ENCODE measurements around the gene SUN1. TPM values are rescaled to one million over a fixed set of nuclear protein-coding genes. Genes with fewer than 3 reads are reported as not detected.

SUN1 gene
- total and polyA plus RNA-seq, 2 donors (not counting 3 experiments of a cell fraction or from before 2014, with no cell fraction given), result 158 to 410 TPM

DNA sequence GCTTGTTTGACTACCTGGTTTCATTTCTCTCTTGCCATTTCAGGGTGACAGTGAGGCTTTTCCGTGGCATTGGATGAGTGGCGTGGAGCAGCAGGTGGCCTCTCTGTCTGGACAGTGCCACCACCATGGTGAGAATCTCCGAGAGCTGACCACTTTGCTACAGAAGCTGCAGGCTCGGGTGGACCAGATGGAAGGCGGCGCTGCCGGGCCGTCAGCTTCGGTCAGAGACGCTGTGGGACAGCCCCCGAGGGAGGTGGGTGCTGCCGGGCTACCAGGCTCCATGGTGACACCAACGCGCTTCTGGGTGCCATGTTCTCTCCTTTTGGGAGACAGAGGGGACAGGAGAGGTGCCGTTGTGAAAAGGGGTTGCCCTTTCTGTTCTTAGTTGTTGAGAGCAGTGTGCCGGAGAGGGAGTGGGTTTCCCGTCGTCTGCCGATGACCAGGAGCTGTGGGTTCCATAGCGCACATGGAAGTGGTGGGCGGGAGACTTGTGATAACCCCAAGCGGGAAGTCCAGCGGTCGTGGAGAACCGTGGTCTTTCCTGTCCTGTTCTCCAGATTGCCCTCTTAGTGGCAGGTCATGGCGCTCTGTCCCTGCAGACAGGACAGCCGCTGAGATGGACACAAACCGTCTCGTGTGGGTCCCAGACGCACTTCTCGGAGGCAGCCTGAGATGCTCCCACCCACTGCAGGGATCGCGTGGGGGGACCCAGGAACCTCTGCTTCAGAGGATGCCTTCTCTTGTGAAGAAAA lies 21.3 kb downstream of the SUN1 start:
- no peak for DNase-seq (ENCODE audit: low read depth, low spot score)
- POLR2A ChIA-PET, result no interaction called here
- no peak overlapping the region for H3K4me3 ChIP-seq (replicated peaks in 1 of 3; ENCODE audit: insufficient read depth in 1 of 3, low read depth in 1 of 3, low read length in 3 of 3)
- no peaks in the 10 kb centered on the region for H3K27me3 ChIP-seq (ENCODE audit: control insufficient read depth in 2 of 2, insufficient read depth in 2 of 2, low read length in 2 of 2)
- no peaks in the 10 kb centered on the region for H3K9me1 ChIP-seq (replicated peaks; ENCODE audit: control insufficient read depth, extremely low read depth, insufficient read depth, low read length)
- intact Hi-C loops (cut with micrococcal nuclease) (no loop called here), dilution Hi-C loops (cut with MboI; ENCODE audit: extremely low pct_ligation_motif_present, low sequenced_read_pairs) (no loop called here)
- BruUV-seq (replicated peaks), result no TSS peak
- no peaks in the 10 kb centered on the region for H4K20me1 ChIP-seq (replicated peaks; ENCODE audit: control insufficient read depth, extremely low read depth, insufficient read depth, low read length)
- no peaks in the 10 kb centered on the region for H3K79me2 ChIP-seq (ENCODE audit: control insufficient read depth, insufficient read depth, low read length)
- TF ChIP-seq FOS (IDR thresholded peaks at IDR 0.05; ENCODE audit: borderline replicate concordance, insufficient read depth, low read length) (no peak), JUN (IDR thresholded peaks at IDR 0.05; ENCODE audit: borderline replicate concordance, insufficient read depth, insufficient read length, low read depth) (no peak)
- TF ChIP-seq, protein P1, sequence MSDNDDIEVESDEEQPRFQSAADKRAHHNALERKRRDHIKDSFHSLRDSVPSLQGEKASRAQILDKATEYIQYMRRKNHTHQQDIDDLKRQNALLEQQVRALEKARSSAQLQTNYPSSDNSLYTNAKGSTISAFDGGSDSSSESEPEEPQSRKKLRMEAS (IDR thresholded peaks at IDR 0.05; ENCODE audit: insufficient read depth, insufficient read length), result no peak
- no peak overlapping the region for H3K27ac ChIP-seq (ENCODE audit: insufficient read depth, low read depth, low read length)
- no peak for FAIRE-seq
- H3K9me3 ChIP-seq (replicated peaks; ENCODE audit: control insufficient read depth, insufficient read depth, low read length), result no peaks in the 10 kb centered on the region
- CTCF ChIA-PET, result interaction anchor here (1.3 to 1.5 kb wide), 2 partner anchors 17 to 37 kb away, joined by 3 to 4 read pairs; no protein-coding TSS in a partner anchor
- peaks cover 7 to 53% of the 10 kb centered on the region in 2 experiments for H3K36me3 ChIP-seq (ENCODE audit: control insufficient read depth in 2 of 2, extremely low read depth in 1 of 2, insufficient read depth in 2 of 2, low read length in 2 of 2)
- H3K4me2 ChIP-seq (ENCODE audit: insufficient read depth, low read length), result no peak overlapping the region
- H3K4me1 ChIP-seq (ENCODE audit: control insufficient read depth, extremely low read depth, insufficient read depth, low read length), result no peaks in the 10 kb centered on the region
- H2AFZ ChIP-seq (ENCODE audit: low read depth, low read length), result no peak overlapping the region
- H3K9ac ChIP-seq (replicated peaks; ENCODE audit: extremely low read depth, insufficient read depth, low read length), result no peak overlapping the region

DNA sequence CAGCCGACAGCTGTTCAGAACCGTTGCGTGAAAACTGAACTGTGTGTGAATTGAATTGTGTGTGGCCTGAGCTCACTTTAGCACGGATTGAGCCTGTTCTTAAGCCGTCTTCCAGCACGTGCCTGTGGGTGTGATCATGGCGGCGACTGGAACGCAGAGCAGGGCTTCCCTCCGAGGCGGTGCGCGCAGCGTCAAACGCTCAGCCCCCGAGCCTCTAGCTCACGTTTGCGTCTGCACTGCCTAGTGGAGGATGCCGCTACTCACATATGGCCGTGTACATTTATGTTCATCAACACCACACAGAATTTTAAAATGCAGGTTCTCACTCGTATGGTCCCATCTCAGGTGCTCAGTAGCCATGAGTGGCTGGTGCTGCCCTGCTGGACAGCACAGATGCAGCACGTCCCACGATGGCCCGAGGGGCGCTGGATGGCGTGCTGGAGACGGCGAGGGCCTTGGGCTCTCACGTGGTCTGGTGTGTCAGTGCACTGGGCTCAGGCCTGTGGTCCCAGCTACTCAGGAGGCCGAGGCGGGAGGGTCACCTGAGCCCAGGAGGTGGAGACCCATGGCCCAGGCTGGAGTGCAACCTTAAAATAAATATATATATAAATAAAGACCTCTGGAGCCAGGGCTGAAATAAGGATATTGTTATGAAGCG lies 22.0 kb downstream of the SUN1 start:
- Histone ChIP-seq H3K27ac (ENCODE audit: insufficient read depth, low read depth, low read length) (no peak overlapping the region), H3K4me1 (ENCODE audit: control insufficient read depth, extremely low read depth, insufficient read depth, low read length) (no peaks in the 10 kb centered on the region), H3K9me3 (replicated peaks; ENCODE audit: control insufficient read depth, insufficient read depth, low read length) (no peaks in the 10 kb centered on the region), H3K4me3 (replicated peaks in 1 of 3; ENCODE audit: insufficient read depth in 1 of 3, low read depth in 1 of 3, low read length in 3 of 3) (no peak overlapping the region), H4K20me1 (replicated peaks; ENCODE audit: control insufficient read depth, extremely low read depth, insufficient read depth, low read length) (no peaks in the 10 kb centered on the region), H3K9me1 (replicated peaks; ENCODE audit: control insufficient read depth, extremely low read depth, insufficient read depth, low read length) (no peaks in the 10 kb centered on the region), H3K9ac (replicated peaks; ENCODE audit: extremely low read depth, insufficient read depth, low read length) (no peak overlapping the region), H2AFZ (ENCODE audit: low read depth, low read length) (no peak overlapping the region), H3K27me3 (ENCODE audit: control insufficient read depth in 2 of 2, insufficient read depth in 2 of 2, low read length in 2 of 2) (no peaks in the 10 kb centered on the region), H3K79me2 (ENCODE audit: control insufficient read depth, insufficient read depth, low read length) (no peaks in the 10 kb centered on the region), H3K36me3 (ENCODE audit: control insufficient read depth in 2 of 2, extremely low read depth in 1 of 2, insufficient read depth in 2 of 2, low read length in 2 of 2) (peaks cover 7 to 51% of the 10 kb centered on the region in 2 experiments), H3K4me2 (ENCODE audit: insufficient read depth, low read length) (no peak overlapping the region)
- no peak for FAIRE-seq
- intact Hi-C loops (cut with micrococcal nuclease) (no loop called here), dilution Hi-C loops (cut with MboI; ENCODE audit: extremely low pct_ligation_motif_present, low sequenced_read_pairs) (no loop called here)
- no TSS peak for BruUV-seq (replicated peaks)
- ChIA-PET POLR2A (no interaction called here), CTCF (interaction anchor here (1.5 kb wide), 1 partner anchor 38 kb away, joined by 4 read pairs; no protein-coding TSS in a partner anchor)
- TF ChIP-seq, protein P2, sequence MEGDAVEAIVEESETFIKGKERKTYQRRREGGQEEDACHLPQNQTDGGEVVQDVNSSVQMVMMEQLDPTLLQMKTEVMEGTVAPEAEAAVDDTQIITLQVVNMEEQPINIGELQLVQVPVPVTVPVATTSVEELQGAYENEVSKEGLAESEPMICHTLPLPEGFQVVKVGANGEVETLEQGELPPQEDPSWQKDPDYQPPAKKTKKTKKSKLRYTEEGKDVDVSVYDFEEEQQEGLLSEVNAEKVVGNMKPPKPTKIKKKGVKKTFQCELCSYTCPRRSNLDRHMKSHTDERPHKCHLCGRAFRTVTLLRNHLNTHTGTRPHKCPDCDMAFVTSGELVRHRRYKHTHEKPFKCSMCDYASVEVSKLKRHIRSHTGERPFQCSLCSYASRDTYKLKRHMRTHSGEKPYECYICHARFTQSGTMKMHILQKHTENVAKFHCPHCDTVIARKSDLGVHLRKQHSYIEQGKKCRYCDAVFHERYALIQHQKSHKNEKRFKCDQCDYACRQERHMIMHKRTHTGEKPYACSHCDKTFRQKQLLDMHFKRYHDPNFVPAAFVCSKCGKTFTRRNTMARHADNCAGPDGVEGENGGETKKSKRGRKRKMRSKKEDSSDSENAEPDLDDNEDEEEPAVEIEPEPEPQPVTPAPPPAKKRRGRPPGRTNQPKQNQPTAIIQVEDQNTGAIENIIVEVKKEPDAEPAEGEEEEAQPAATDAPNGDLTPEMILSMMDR (IDR thresholded peaks at IDR 0.05; ENCODE audit: extremely low read depth in 1 of 2, insufficient read depth in 1 of 2, low read depth in 1 of 2, low read length in 2 of 2), result no peak
- TF ChIP-seq GATA2 (IDR thresholded peaks at IDR 0.05; ENCODE audit: insufficient read depth, insufficient read length, low read depth, low read length) (no peak), EZH2 (IDR thresholded peaks at IDR 0.05; ENCODE audit: borderline replicate concordance, low read depth, low read length, severe bottlenecking) (no peak), POLR2A (IDR thresholded peaks at IDR 0.05; ENCODE audit: low read depth, low read length) (no peak), POLR2AphosphoS5 (IDR thresholded peaks at IDR 0.05; ENCODE audit: insufficient read depth, low read depth, low read length) (no peak), JUN (IDR thresholded peaks at IDR 0.05; ENCODE audit: borderline replicate concordance, insufficient read depth, insufficient read length, low read depth) (no peak), MYC (IDR thresholded peaks at IDR 0.05; ENCODE audit: low read depth, low read length) (no peak), FOS (IDR thresholded peaks at IDR 0.05; ENCODE audit: borderline replicate concordance, insufficient read depth, low read length) (no peak)
- TF ChIP-seq, protein P1 (IDR thresholded peaks at IDR 0.05; ENCODE audit: insufficient read depth, insufficient read length), result no peak
- DNase-seq (ENCODE audit: low read depth, low spot score), result no peak

All from endothelial cell of umbilical vein (primary cell).